MG63 (cell line): ENCODE data around the gene EFEMP1. TPM values are rescaled to one million over a fixed set of nuclear protein-coding genes. Genes with fewer than 3 reads are reported as not detected.

Experiments
- DNase-seq: peaks from one replicate; pipeline ENCODE4 v3.0.0-alpha.2; 2020
- H3K27me3 ChIP-seq: fragments of 250-450 bp; sonication (Bioruptor Pico); 2 replicates; pipeline ENCODE4 v1.5.1; 2020; ENCODE audit warnings: mild to moderate bottlenecking, moderate library complexity
- H3K36me3 ChIP-seq: fragments of 250-450 bp; sonication (Bioruptor Pico); 2 replicates; pipeline ENCODE4 v1.5.1; 2020; ENCODE audit warnings: mild to moderate bottlenecking, moderate library complexity
- H3K4me3 ChIP-seq: fragments of 250-450 bp; sonication (Bioruptor Pico); 2 replicates; pipeline ENCODE4 v1.5.1; 2020; ENCODE audit warnings: mild to moderate bottlenecking, moderate library complexity
- H3K9me3 ChIP-seq: fragments of 250-450 bp; sonication (Bioruptor Pico); 2 replicates; pipeline ENCODE4 v1.5.1; 2020; ENCODE audit warnings: mild to moderate bottlenecking, moderate library complexity
- total RNA-seq: library from RNA; depleted of rRNA; stranded (reverse); fragments of >200 nt; shearing (Covaris generic); gene quantifications from 2 replicates; pipeline ENCODE4 v1.2.3, GENCODE V29; 2014; ENCODE audit warnings: low replicate concordance; rRNA removed

Gene EFEMP1, protein sequence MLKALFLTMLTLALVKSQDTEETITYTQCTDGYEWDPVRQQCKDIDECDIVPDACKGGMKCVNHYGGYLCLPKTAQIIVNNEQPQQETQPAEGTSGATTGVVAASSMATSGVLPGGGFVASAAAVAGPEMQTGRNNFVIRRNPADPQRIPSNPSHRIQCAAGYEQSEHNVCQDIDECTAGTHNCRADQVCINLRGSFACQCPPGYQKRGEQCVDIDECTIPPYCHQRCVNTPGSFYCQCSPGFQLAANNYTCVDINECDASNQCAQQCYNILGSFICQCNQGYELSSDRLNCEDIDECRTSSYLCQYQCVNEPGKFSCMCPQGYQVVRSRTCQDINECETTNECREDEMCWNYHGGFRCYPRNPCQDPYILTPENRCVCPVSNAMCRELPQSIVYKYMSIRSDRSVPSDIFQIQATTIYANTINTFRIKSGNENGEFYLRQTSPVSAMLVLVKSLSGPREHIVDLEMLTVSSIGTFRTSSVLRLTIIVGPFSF
- 69.2 and 70.3 TPM in 2 replicates for total RNA-seq

DNA sequence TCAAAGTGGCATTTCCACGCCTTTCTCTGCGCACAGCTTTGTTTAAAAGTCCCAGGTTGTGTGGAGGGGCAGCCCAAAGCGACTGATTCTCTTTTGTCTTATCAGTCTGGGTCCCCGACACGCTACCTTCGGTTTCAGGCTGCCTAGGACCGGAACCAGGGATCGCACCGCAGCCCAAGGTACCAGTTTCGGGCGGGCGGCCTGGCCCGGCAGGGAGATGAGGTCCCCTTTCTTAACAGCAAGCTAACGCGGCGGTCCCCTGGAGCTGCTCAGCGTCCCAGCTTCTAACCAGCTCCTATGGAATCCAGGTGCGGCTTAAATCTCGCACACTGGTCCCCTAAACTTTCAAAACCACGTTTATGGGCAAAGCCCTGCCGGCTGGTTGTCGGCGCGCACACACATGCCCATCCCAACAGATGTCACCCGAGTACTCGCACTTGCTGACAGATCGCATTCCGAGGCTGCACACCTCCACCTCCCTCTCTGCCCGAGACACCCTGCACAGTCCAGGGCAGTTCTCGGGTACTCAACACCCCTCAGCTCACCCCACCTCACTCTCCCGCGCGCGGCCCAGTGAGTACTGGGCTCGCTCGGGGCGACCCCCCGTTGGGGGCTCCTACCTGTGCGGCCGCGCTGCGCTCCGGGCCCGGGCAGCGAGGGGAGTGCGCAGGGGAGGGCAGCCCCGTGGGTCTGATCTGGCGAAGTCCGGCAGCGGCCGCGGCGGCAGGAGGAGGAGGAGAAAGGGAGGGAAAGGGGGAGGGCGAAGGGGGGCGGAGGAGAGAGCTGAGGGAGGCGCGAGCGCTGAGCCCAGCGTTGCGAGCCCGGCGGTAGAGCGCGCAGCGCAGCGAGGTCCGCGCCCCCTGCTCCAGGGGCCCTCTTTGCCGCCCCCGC lies at the start of gene EFEMP1:
TSS of gene EFEMP1 (minus strand) at position 692 of the 891 bp plus-strand sequence. CDS start 1,342 bp downstream, outside the sequence.
- DNase-seq, result peak; percentile 73
- Histone ChIP-seq H3K27me3 (no peaks in the 10 kb centered on the region; the same call in 1 of the 2 replicates), H3K4me3 (peak within 1 kb of the TSS; percentile 62)

DNA sequence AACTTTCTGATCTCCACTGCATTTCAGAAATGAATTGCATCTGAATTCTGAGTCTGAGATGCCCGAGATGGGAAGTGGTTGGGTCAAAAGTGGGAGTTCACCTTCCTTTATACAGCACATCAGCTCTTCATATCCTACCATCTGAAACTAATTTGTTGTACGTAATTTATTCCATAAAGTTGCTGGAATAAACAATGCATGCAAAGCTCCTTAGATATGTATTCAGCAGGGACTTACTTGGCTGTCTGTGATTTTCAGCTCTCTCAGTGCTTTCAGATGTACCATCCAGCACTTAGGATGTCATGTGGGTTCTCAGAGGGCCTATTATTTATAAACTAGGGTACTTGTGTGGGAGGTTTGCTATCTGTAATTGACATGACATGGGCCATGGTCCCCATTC lies 46.9 kb upstream of the EFEMP1 start:
- Histone ChIP-seq H3K9me3 (no peaks in the 10 kb centered on the region), H3K4me3 (no peak overlapping the region), H3K36me3 (no peaks in the 10 kb centered on the region), H3K27me3 (no peaks in the 10 kb centered on the region)
- no peak for DNase-seq

More for the DNA sequence above, at the start of gene EFEMP1:
- Histone ChIP-seq H3K9me3 (no peaks in the 10 kb centered on the region), H3K36me3 (no peaks in the 10 kb centered on the region; the same call in 1 of the 2 replicates)

DNA sequence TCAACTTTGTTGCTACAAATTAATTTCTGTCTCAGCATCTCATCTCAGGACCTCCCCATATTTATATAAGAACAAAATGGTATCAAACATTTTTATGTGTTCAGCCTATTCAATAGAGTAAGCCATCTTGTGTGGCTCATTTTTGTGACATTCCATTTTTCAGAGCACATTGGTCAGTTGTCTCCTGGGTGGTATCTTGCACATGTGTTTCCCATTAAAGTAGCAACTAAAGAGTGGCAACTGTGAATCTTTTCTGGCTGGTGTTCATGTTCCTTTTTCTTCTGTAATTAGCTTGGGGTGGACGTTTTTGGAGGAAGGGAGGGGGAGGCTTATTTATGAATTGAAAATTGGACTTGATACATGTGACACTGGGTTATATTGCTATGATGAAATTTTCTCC lies 45.4 kb upstream of the EFEMP1 start:
- Histone ChIP-seq H3K4me3 (no peak overlapping the region), H3K36me3 (no peaks in the 10 kb centered on the region), H3K9me3 (no peaks in the 10 kb centered on the region), H3K27me3 (no peaks in the 10 kb centered on the region)
- DNase-seq, result no peak

DNA sequence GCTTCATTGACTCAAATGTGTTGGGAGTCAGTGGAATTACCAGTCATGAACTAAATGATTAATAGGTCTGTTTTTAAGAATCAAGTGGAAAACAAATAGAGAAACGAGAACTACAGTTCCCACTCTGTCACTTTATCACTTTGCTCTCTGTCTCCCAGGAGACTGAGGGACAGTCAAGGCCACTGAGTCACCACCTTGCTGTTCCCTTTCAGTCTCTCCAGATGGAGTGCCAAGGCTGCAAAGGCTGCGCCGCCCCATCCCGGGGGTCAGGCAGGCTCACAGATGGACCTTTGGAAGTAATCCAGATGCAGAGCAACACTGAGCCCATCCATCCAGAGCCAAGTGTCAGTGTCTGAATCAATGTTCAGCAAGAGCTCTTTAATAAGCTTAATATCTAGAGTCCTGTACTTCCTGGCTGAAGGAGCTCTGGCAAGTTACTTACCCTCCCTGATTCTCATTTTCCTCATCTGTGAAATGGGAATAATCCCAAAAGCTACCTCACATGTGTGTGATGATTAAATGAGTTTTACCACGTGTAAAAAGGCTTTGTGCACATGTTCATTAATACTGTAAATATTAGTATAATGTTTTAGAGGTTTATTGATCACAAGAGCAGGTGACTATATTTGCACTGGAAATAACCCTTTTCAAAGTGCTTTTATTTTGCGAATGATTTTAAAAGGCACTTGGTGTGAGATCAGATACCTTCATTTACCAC lies 43.0 kb upstream of the EFEMP1 start:
- Histone ChIP-seq H3K4me3 (no peak overlapping the region), H3K9me3 (no peaks in the 10 kb centered on the region), H3K27me3 (no peaks in the 10 kb centered on the region), H3K36me3 (no peaks in the 10 kb centered on the region)
- peak; percentile 3 for DNase-seq

DNA sequence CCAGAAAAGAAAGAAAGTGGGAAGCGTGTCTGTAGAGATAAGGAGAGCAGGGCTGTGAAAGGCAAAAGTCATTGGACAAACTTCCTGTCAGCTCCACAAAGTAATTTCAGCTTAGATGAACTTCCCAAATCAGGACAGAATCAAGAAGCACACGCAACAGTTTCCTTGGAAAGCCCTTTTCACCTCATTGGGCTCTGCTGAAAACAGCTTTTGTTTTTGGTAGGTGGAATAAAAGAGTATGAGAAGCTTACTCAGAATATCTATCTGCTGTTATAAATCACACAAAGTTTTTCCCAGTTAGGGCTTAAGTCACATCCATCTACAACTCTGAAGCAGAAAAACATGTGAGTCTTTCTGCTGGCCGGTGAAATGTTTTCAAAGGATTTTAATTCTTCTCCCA lies 42.4 kb upstream of the EFEMP1 start:
- H3K9me3 ChIP-seq, result no peaks in the 10 kb centered on the region
- no peak for DNase-seq

DNA sequence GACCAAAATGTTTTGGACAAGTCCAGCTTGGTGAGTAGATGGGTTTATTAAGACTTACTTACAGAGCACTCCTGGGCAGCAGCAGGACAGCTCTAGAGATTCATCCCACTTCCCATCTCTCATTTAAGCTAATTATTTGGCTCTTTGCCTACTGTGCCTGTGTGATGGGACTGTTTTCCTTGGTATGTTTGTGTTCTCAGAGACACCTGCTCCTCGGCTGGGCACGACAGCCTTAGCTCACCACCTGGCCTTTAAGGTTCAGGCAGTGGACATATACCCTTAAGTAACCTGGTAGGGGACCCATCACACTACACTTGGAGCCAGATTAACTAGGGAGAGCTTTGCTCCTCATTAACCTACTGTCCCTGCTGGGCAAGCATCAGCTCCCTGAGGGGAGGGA lies 41.7 kb upstream of the EFEMP1 start:
- H3K27me3 ChIP-seq, result no peaks in the 10 kb centered on the region
- H3K36me3 ChIP-seq, result no peaks in the 10 kb centered on the region
- no peak overlapping the region for H3K4me3 ChIP-seq
- no peaks in the 10 kb centered on the region for H3K9me3 ChIP-seq
- no peak for DNase-seq

More for the DNA sequence above, 42.4 kb upstream of the EFEMP1 start:
- H3K27me3 ChIP-seq, result no peaks in the 10 kb centered on the region
- H3K4me3 ChIP-seq, result no peak overlapping the region
- H3K36me3 ChIP-seq, result no peaks in the 10 kb centered on the region

DNA sequence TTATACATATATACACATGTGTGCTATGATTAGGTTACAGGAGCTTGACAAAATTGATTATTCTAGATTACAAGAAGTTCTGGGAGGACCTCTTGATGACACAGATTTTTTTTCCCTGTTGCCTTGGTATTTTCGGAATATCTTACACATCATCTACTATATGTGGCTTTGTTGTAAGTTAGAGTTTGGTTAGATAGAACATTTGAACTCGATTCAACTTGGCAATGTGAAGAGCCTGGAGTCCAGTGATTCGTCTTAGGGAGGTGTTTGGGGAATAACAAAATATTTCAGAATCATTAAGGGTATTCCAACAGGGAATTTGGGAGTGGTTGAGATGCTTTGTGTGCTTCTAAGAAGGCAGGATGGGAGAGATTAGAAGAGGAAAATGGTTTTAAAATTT lies 39.3 kb upstream of the EFEMP1 start:
- no peak for DNase-seq
- no peaks in the 10 kb centered on the region for H3K27me3 ChIP-seq
- no peak overlapping the region for H3K4me3 ChIP-seq
- no peaks in the 10 kb centered on the region for H3K36me3 ChIP-seq
- no peaks in the 10 kb centered on the region for H3K9me3 ChIP-seq

DNA sequence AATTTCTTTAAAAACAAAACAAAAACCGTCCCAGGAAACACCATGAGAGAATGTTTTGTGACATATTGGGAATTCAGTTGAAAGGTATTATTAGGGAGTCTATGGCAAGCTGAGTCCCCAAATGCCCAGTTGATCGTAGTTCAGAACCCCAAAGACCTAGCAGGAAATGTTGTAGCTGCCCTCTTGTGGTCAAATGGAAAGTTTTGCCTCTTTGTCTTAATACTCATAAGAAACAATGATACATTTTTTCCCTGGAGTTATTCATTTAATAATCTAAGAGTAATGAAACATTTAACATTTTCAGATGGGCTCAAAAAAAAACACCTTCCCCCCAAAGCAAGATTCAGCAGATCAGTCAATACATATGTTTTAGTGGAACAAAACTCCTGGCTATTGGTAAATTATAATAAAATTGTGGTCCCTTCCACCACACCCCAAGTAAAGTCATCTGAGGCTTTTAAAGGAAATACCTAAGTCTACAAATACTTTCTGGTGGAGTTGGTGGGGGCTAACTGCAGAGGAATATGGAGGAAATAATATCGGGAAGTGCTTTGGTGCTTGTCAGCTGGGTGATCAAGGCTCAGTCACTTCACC lies 37.8 kb upstream of the EFEMP1 start:
- Histone ChIP-seq H3K27me3 (no peaks in the 10 kb centered on the region), H3K36me3 (no peaks in the 10 kb centered on the region), H3K9me3 (no peaks in the 10 kb centered on the region), H3K4me3 (no peak overlapping the region)
- peak; percentile 1 for DNase-seq

DNA sequence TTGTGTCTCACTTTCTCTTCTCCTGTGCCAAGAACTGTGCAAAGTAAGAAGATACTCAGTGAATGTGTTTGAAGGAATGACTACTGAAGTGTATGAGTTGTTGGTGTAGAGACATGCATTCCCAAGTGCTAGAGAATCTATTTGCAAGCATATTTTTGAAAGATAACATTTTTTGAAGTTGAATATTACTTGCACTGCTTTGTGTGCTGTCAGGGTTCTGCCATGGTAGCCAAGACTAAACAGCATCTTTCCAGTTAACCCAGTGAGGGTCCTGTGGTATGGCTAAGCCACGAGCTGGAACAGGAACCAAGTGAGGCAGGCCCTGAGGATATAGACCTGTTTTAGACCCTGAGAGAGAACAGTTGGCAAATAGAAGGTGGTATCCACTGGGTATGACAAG lies 35.2 kb upstream of the EFEMP1 start:
- no peaks in the 10 kb centered on the region for H3K27me3 ChIP-seq
- no peaks in the 10 kb centered on the region for H3K36me3 ChIP-seq
- DNase-seq, result no peak
- no peak overlapping the region for H3K4me3 ChIP-seq
- H3K9me3 ChIP-seq, result no peaks in the 10 kb centered on the region

DNA sequence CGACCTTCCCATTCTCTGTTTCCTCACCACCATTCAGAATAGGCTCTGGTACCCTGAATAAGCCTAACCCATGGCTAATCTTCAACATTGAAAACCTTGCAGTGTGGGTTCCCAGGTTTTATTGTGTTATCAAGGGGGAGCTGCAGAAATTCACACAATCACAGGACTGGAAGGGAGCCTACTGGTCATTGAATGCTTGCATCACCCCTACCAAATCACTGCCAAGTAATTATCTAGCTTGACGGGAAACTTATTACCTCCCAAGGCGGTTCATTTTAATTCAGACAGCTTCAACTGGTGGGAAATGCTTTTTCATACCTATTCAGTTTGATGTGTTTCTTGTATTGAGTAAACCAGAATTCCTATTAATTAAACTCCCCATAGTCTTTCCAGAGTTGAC lies 33.6 kb upstream of the EFEMP1 start:
- Histone ChIP-seq H3K4me3 (no peak overlapping the region), H3K36me3 (no peaks in the 10 kb centered on the region), H3K27me3 (no peaks in the 10 kb centered on the region), H3K9me3 (no peaks in the 10 kb centered on the region)
- no peak for DNase-seq

DNA sequence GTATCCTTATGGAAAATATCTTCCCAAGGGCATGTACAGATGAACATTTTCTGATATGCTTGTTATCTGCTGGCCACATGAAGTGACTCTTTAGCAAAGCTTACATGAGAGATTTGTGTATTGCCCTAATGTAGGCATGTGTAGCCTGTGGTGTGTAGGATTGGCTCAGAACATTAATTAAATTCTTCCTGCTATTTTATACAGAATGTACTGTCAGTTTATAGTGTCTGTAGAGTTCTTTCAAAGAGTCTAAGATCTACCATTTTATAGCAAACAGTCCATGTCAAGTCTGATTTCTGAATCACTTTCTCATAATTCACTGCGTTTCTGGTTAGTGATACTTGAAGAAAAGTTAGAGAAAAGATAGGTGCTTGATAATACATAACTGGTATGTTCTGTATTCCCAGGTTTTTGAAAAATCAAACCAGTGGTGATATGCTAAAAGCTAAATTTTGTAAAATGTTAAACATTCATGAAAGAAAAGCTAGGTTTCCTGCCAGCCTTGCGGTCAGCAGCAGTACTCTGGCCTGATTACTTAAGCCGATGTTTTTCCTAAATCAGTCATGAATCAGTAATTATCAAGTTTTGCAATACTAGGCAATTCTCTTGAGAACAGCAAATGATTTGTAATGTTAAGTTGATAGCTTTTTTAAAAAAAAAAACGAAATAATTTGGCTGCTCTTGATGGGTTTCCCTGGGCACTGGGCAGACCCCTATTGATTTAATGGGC lies 30.9 kb upstream of the EFEMP1 start:
- no peaks in the 10 kb centered on the region for H3K9me3 ChIP-seq
- peak; percentile 4 for DNase-seq
- no peak overlapping the region for H3K4me3 ChIP-seq
- no peaks in the 10 kb centered on the region for H3K27me3 ChIP-seq
- no peaks in the 10 kb centered on the region for H3K36me3 ChIP-seq

DNA sequence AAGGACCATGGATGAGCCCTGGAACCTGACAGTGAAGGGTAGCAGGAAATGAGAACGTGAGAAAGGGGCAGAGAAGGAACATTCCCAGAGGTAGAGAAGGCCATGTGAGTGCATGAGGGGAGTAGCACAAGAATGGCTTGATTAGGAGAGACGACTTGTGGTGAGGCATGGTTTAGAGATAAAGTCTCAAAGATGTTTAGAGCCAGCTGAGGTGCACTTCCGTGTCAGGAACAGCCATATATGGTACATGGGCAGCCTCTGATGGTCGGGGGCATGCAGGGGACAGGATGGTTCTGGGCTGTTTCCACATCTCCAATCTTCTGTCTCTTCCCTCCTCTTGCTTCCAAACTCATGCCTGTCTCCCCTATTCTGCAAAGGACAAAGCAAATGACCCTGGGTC lies 28.8 kb upstream of the EFEMP1 start:
- Histone ChIP-seq H3K9me3 (no peaks in the 10 kb centered on the region), H3K27me3 (no peaks in the 10 kb centered on the region), H3K36me3 (no peaks in the 10 kb centered on the region), H3K4me3 (no peak overlapping the region)
- no peak for DNase-seq

DNA sequence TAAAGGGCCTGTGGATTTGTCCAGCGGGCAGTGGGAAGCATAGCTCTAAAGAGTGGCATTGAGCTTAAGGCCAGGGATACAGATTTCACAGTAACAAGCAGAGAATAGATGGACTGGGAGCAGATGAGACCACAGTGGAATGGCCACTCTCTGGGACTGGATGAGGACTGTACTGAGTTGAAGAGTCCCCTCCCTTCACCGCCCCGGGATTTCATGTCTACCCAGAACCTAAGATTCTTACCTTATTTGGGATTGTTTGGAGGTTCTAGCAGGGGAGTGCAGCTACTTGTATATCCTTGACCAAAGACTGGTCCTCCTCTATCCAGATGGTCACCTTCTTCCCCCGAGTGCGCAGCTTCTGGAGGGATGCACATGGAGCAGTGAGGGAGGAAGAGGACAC lies 28.0 kb upstream of the EFEMP1 start:
- no peak for DNase-seq
- Histone ChIP-seq H3K9me3 (no peaks in the 10 kb centered on the region), H3K27me3 (no peaks in the 10 kb centered on the region), H3K36me3 (no peaks in the 10 kb centered on the region), H3K4me3 (no peak overlapping the region)

DNA sequence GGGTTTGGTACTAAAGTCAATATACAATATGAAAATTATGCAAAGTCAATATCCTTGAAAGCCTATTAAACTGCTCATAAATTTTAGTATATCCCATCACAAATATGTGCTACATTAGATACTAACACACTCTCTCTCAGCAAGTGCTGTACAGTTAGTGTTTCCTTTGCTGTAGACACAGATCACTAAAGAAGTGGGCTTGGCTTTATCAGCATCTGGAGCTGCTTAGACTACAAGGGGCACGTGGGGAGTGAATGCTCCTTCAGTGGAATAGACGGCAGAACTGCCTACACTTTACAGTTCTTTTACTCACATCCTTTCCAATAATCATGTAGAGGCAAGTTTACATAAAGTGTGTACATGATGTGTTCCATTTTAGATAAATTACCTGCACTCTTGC lies 26.0 kb upstream of the EFEMP1 start:
- no peaks in the 10 kb centered on the region for H3K36me3 ChIP-seq
- no peak for DNase-seq
- H3K4me3 ChIP-seq, result no peak overlapping the region
- no peaks in the 10 kb centered on the region for H3K27me3 ChIP-seq
- H3K9me3 ChIP-seq, result peaks cover 3% of the 10 kb centered on the region; the same call in 1 of the 2 replicates

DNA sequence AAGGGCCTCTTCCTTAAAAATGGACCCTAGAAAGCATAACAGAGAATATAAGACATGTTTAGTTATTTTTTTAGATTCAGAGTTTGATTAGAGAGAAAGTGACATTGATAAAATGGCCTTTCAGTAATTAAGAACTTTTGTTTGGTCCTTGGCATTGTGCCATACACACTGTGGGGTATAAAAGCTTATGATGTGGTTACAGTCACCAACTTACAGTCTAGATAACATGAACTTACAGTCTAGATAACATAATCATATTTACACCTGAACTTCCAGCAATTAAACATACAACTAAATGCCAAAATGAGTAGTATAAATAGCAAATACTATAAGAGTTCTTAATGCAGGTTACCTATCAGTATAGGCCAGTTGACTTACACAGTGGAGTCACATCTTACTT lies 25.6 kb upstream of the EFEMP1 start:
- no peaks in the 10 kb centered on the region for H3K27me3 ChIP-seq

More for the DNA sequence above, 25.6 kb upstream of the EFEMP1 start:
- no peaks in the 10 kb centered on the region for H3K36me3 ChIP-seq
- H3K4me3 ChIP-seq, result no peak overlapping the region
- no peak for DNase-seq
- H3K9me3 ChIP-seq, result peaks cover 3% of the 10 kb centered on the region; the same call in 1 of the 2 replicates
